H1 (cell line): ENCODE data around the gene WDR38. TPM values are rescaled to one million over a fixed set of nuclear protein-coding genes. Genes with fewer than 3 reads are reported as not detected.

ENCODE experiments used
- CTCF ChIA-PET: fragments of 300-600 bp; sonication (Branson Sonifier 250); formaldehyde crosslinking; loops from one replicate; lab custom pipeline; 2021; ENCODE audit not compliant: partially characterized antibody; lab: Charles Lee
- POLR2A ChIA-PET: fragments of 300-600 bp; sonication (Branson Sonifier 250); formaldehyde crosslinking; loops from one replicate; lab custom pipeline; 2021; ENCODE audit warnings: inconsistent platforms; ENCODE audit not compliant: partially characterized antibody; lab: Charles Lee
- DNase-seq, 2 experiments: peaks; one replicate each; pipeline versions ENCODE4 v3.0.0 to v3.0.0-alpha.2; 2010 to 2022; ENCODE audit warnings: low spot score in 2 of 2, low read depth in 1 of 2, mixed read lengths in 1 of 2
- FAIRE-seq: peaks from 2 replicates; lab custom pipeline; 2011; peaks lifted over from hg19 to GRCh38; lab: Jason Lieb, UNC
- H2AFZ ChIP-seq: 2 replicates; pipeline ENCODE4 v1.8.1; 2012; ENCODE audit warnings: low read length, inconsistent platforms
- H2AK5ac ChIP-seq: 2 replicates; pipeline ENCODE4 v1.6.1; 2013; ENCODE audit warnings: low read depth, low read length
- H2BK120ac ChIP-seq: replicated peaks from 2 replicates; pipeline ENCODE3; 2013; ENCODE audit warnings: low read depth, low read length, inconsistent platforms
- H2BK12ac ChIP-seq: 2 replicates; pipeline ENCODE4 v1.6.1; 2013; ENCODE audit warnings: low read depth, low read length
- H2BK15ac ChIP-seq: 2 replicates; pipeline ENCODE4 v1.6.1; 2013; ENCODE audit warnings: low read length
- H2BK20ac ChIP-seq: 2 replicates; pipeline ENCODE4 v1.6.1; 2013; ENCODE audit warnings: low read length
- H2BK5ac ChIP-seq: 2 replicates; pipeline ENCODE4 v1.6.1; 2013; ENCODE audit warnings: low read depth, low read length
- H3K14ac ChIP-seq: 2 replicates; pipeline ENCODE4 v1.6.1; 2013; ENCODE audit warnings: inconsistent platforms; ENCODE audit not compliant: insufficient read length
- H3K18ac ChIP-seq: 2 replicates; pipeline ENCODE4 v1.6.1; 2013; ENCODE audit warnings: low read length; ENCODE audit errors: extremely low read depth
- H3K23ac ChIP-seq: 2 replicates; pipeline ENCODE4 v1.6.1; 2013; ENCODE audit warnings: inconsistent platforms; ENCODE audit not compliant: insufficient read length
- H3K23me2 ChIP-seq: 2 replicates; pipeline ENCODE4 v1.6.1; 2013; ENCODE audit warnings: low read depth, low read length
- H3K27ac ChIP-seq: 2 replicates; pipeline ENCODE4 v1.6.1; 2011; ENCODE audit warnings: low read depth, low read length, inconsistent platforms
- H3K27me3 ChIP-seq, 4 experiments: replicated peaks in 1 of 4; 1 replicate in 1 of 4; 2 replicates in 3 of 4; pipeline versions ENCODE4 v1.6.1 to v1.8.1; 2011 to 2013; ENCODE audit warnings: low read length in 3 of 4, mild to moderate bottlenecking in 3 of 4, inconsistent platforms in 2 of 4, mixed read lengths in 2 of 4, moderate library complexity in 1 of 4; ENCODE audit not compliant: control insufficient read depth in 3 of 4, insufficient read depth in 3 of 4; ENCODE audit errors: extremely low read depth in 1 of 4
- H3K36me3 ChIP-seq, 4 experiments: 2 replicates each; pipeline versions ENCODE4 v1.6.1 to v1.8.1; 2011 to 2013; ENCODE audit warnings: mild to moderate bottlenecking in 4 of 4, low read length in 3 of 4, moderate library complexity in 2 of 4, control low read depth in 1 of 4, inconsistent platforms in 1 of 4; ENCODE audit not compliant: insufficient read depth in 4 of 4, control insufficient read depth in 2 of 4
- H3K4ac ChIP-seq: replicated peaks from 2 replicates; pipeline ENCODE3; 2013; ENCODE audit warnings: low read length, low read depth, mixed read lengths, inconsistent platforms; ENCODE audit not compliant: insufficient read length
- H3K4me1 ChIP-seq, 4 experiments: replicated peaks in 1 of 4; 1 replicate in 1 of 4; 2 replicates in 3 of 4; pipeline versions ENCODE4 v1.6.1 to v1.8.1; 2011 to 2013; ENCODE audit warnings: low read length in 3 of 4, inconsistent platforms in 2 of 4, mixed read lengths in 1 of 4; ENCODE audit not compliant: insufficient read depth in 4 of 4, control insufficient read depth in 3 of 4
- H3K4me2 ChIP-seq, 2 experiments: 2 replicates each; pipeline versions ENCODE4 v1.6.1 to v1.8.1; 2011 to 2013; ENCODE audit warnings: low read depth in 2 of 2, low read length in 2 of 2, control low read depth in 1 of 2, inconsistent platforms in 1 of 2, mild to moderate bottlenecking in 1 of 2; ENCODE audit not compliant: insufficient read depth in 1 of 2
- H3K4me3 ChIP-seq, 4 experiments: fragments of 200-600, 300-600 bp in 1 of 4; sonication (generic), shearing (Covaris generic), sonication (Bioruptor Twin) in 1 of 4; 2 replicates each; pipeline versions ENCODE4 v1.5.1 to v1.8.1; 2011 to 2016; ENCODE audit warnings: low read length in 4 of 4, low read depth in 3 of 4, control low read depth in 2 of 4, inconsistent platforms in 2 of 4, mild to moderate bottlenecking in 2 of 4, mixed read lengths in 1 of 4, moderate library complexity in 1 of 4; ENCODE audit not compliant: insufficient read depth in 2 of 4; ENCODE audit errors: extremely low read depth in 1 of 4
- H3K56ac ChIP-seq: replicated peaks from 2 replicates; pipeline ENCODE3; 2013; ENCODE audit warnings: low read depth, mild to moderate bottlenecking, mixed read lengths, low read length, inconsistent platforms; ENCODE audit not compliant: insufficient read length
- H3K79me1 ChIP-seq: 2 replicates; pipeline ENCODE4 v1.6.1; 2013; ENCODE audit warnings: low read depth, low read length, control low read depth
- H3K79me2 ChIP-seq, 2 experiments: 2 replicates each; pipeline versions ENCODE4 v1.6.1 to v1.8.1; 2012 to 2013; ENCODE audit warnings: low read length in 2 of 2, mild to moderate bottlenecking in 2 of 2, inconsistent platforms in 1 of 2; ENCODE audit not compliant: insufficient read depth in 2 of 2, control insufficient read depth in 1 of 2
- H3K9ac ChIP-seq, 4 experiments: replicated peaks in 1 of 4; 1 replicate in 1 of 4; 2 replicates in 3 of 4; pipeline versions ENCODE4 v1.6.1 to v1.8.1; 2011 to 2013; ENCODE audit warnings: low read depth in 3 of 4, low read length in 3 of 4, control low read depth in 2 of 4, mild to moderate bottlenecking in 2 of 4, moderate library complexity in 2 of 4, inconsistent platforms in 1 of 4; ENCODE audit errors: extremely low read depth in 1 of 4
- H3K9me3 ChIP-seq, 2 experiments: 2 replicates each; pipeline versions ENCODE4 v1.6.1 to v1.8.1; 2012 to 2013; ENCODE audit warnings: mild to moderate bottlenecking in 2 of 2, moderate library complexity in 2 of 2, control low read depth in 1 of 2, inconsistent platforms in 1 of 2, low read depth in 1 of 2, low read length in 1 of 2, mixed read lengths in 1 of 2; ENCODE audit not compliant: insufficient read depth in 2 of 2
- H4K20me1 ChIP-seq, 2 experiments: replicated peaks in 1 of 2; 2 replicates each; pipeline versions ENCODE3 to v1.8.1; 2011 to 2013; ENCODE audit warnings: inconsistent platforms in 2 of 2, low read length in 2 of 2, mild to moderate bottlenecking in 1 of 2; ENCODE audit not compliant: insufficient read depth in 2 of 2, control insufficient read depth in 1 of 2
- H4K5ac ChIP-seq: 2 replicates; pipeline ENCODE4 v1.6.1; 2013; ENCODE audit warnings: low read length, low read depth, mixed read lengths, inconsistent platforms; ENCODE audit not compliant: insufficient read length
- H4K8ac ChIP-seq: 2 replicates; pipeline ENCODE4 v1.8.0; 2013; ENCODE audit warnings: mild to moderate bottlenecking, moderate library complexity, low read length, inconsistent platforms; ENCODE audit not compliant: insufficient read depth; ENCODE audit errors: extremely low read depth
- H4K91ac ChIP-seq: replicated peaks from 2 replicates; pipeline ENCODE3; 2013; ENCODE audit warnings: low read length, mixed read lengths, inconsistent platforms; ENCODE audit not compliant: insufficient read length
- CTCF ChIP-seq, 3 experiments: IDR thresholded peaks; 1 replicate in 2 of 3; 2 replicates in 1 of 3; pipeline versions ENCODE4 v1.5.1 to v1.6.1; 2011; ENCODE audit warnings: low read length in 3 of 3, mild to moderate bottlenecking in 3 of 3, inconsistent platforms in 2 of 3, low read depth in 1 of 3, moderate library complexity in 1 of 3; ENCODE audit not compliant: insufficient read depth in 1 of 3; ENCODE audit errors: control extremely low read depth in 1 of 3
- JUND ChIP-seq: IDR thresholded peaks from 2 replicates; pipeline ENCODE4 v1.6.1; 2011; ENCODE audit warnings: mild to moderate bottlenecking, improper control_type of control experiment, low read length
- KDM5A ChIP-seq: fragments of 200-600 bp; IDR thresholded peaks from 2 replicates; pipeline ENCODE4 v1.7.1; 2012; ENCODE audit warnings: mild to moderate bottlenecking, low read length, inconsistent platforms, mixed read lengths
- NANOG ChIP-seq: IDR thresholded peaks from 2 replicates; pipeline ENCODE4 v1.6.1; 2011; ENCODE audit warnings: low read length, low read depth, mild to moderate bottlenecking, inconsistent platforms; ENCODE audit not compliant: insufficient read depth, poor library complexity, severe bottlenecking
- PHF8 ChIP-seq: fragments of 200-600 bp; sonication (generic); conservative IDR thresholded peaks from 2 replicates; pipeline ENCODE4 v1.7.1; 2012; ENCODE audit warnings: low read depth, mild to moderate bottlenecking, inconsistent platforms, low read length, moderate library complexity
- POU5F1 ChIP-seq: IDR thresholded peaks from 2 replicates; pipeline ENCODE4 v1.6.1; 2011; ENCODE audit warnings: low read depth, mild to moderate bottlenecking, low read length, moderate library complexity
- WGBS, 2 experiments: shearing (Covaris generic) in 1 of 2; methylation state at CpG; one replicate each; pipeline versions ENCODE4 v1.1.6 to v1.1.7; 2013 to 2015; ENCODE audit warnings: low lambda C conversion rate in 2 of 2, mixed read lengths in 2 of 2, inconsistent platforms in 1 of 2, low coverage in 1 of 2, missing lambda C conversion rate in 1 of 2; ENCODE audit not compliant: insufficient replicate concordance in 2 of 2, insufficient coverage in 1 of 2, insufficient read length in 1 of 2; ENCODE audit errors: extremely low coverage in 1 of 2, missing lambda C conversion rate in 1 of 2; 5-methylcytosine and 5-hydroxymethylcytosine counted together
- polyA plus RNA-seq, 7 experiments: library from polyadenylated mRNA; depleted of rRNA in 3 of 7; stranded (reverse) in 5 of 7; unstranded in 2 of 7; fragments of >200 nt in 5 of 7; fragments of 200-250 nt in 2 of 7; gene quantifications; 1 replicate in 5 of 7; 2 replicates in 1 of 7; 4 replicates in 1 of 7; pipeline versions ENCODE4 v1.2.1 to v1.2.3, GENCODE V29; 2011 to 2013; ENCODE audit warnings: missing spikeins in 2 of 7, mixed read lengths in 2 of 7
- total RNA-seq: library from RNA; stranded (reverse); fragmentation: NEBNext Ultra II Directional; extraction: Animal tissue kit (Norgen Biotek cat#: 25700); gene quantifications from 2 replicates; pipeline ENCODE4 v1.2.1, GENCODE V29; 2021

Gene WDR38
- total and polyA plus RNA-seq, 2 of the 8 experiments (the other 6 are each of a cell fraction or from before 2014, with no cell fraction given) = not detected

- H3K27ac ChIP-seq = no peak overlapping the region
- no peak overlapping the region for H3K4ac ChIP-seq
- H2AK5ac ChIP-seq = no peak overlapping the region
- H3K4me3 ChIP-seq = no peak overlapping the region
- TF ChIP-seq NANOG = no peak
- no peak for TF ChIP-seq POU5F1
- TF ChIP-seq JUND = no peak
- TF ChIP-seq CTCF (IDR thresholded peaks at IDR 0.05; ENCODE audit: control extremely low read depth in 1 of 3, insufficient read depth in 1 of 3, low read depth in 1 of 3, low read length in 3 of 3) = no peak
- TF ChIP-seq KDM5A = no peak
- TF ChIP-seq PHF8 = no peak
- no peaks in the 10 kb centered on the region for H3K27me3 ChIP-seq
- CTCF ChIA-PET = interaction anchor here (0.7 to 3.4 kb wide), 8 partner anchors 13 to 99 kb away, joined by 3 to 21 read pairs (median 6); partner anchors contain the start of genes ARPC5L and WDR38
- no peak overlapping the region for H2AFZ ChIP-seq
- H3K23me2 ChIP-seq = 0 out of 2 replicates have a peak, but pooled peaks cover 4% of the 10 kb centered on the region
- FAIRE-seq = no peak
- no peak overlapping the region for H3K18ac ChIP-seq
- DNase-seq = no peak
- H2BK15ac ChIP-seq = no peak overlapping the region
- H3K4me2 ChIP-seq = no peak overlapping the region
- H2BK20ac ChIP-seq = no peak overlapping the region
- H4K5ac ChIP-seq = no peak overlapping the region
- no peak overlapping the region for H2BK5ac ChIP-seq
- H3K36me3 ChIP-seq = peaks cover 12 to 46% (median 22%) of the 10 kb centered on the region in 4 experiments
- POLR2A ChIA-PET = interaction anchor here (0.8 to 31.1 kb wide), 6 partner anchors 10 to 107 kb away, joined by 3 to 573 read pairs (median 4); partner anchors contain the start of genes ARPC5L, NR6A1, RPL35 and WDR38
- H3K9me3 ChIP-seq = peaks cover 0 to 3% of the 10 kb centered on the region in 2 experiments; a peak in 1 of 4 replicates
- no peak overlapping the region for H3K9ac ChIP-seq
- H2BK120ac ChIP-seq = no peak overlapping the region
- peaks cover 5% of the 10 kb centered on the region; the same call in 1 of the 2 replicates for H3K79me1 ChIP-seq
- no peak overlapping the region for H3K14ac ChIP-seq
- H3K79me2 ChIP-seq = peaks cover 1 to 8% of the 10 kb centered on the region in 2 experiments
- H4K8ac ChIP-seq = no peak overlapping the region
- peaks cover 3 to 14% of the 10 kb centered on the region in 2 experiments for H4K20me1 ChIP-seq
- H3K56ac ChIP-seq = no peak overlapping the region
- H2BK12ac ChIP-seq = no peak overlapping the region
- no peak overlapping the region for H3K23ac ChIP-seq
- H3K4me1 ChIP-seq = peaks cover 5 to 17% (median 13%) of the 10 kb centered on the region in 4 experiments
- H4K91ac ChIP-seq = no peak overlapping the region
- WGBS, 2 experiments = 93% methylated on average over 6 of the region's 6 CpGs; no CpG with 5 or more reads in 1 of the 2 experiments
Observed at GRCh38 chr9:124878518-124878917, 25.3 kb downstream of the WDR38 start.
